Muscle of leg (tissue), 11 donors: ENCODE measurements around the gene ARFGAP3. TPM values are rescaled to one million over a fixed set of nuclear protein-coding genes. Genes with fewer than 3 reads are reported as not detected.
A peak's percentile ranks its signal among the peaks of the same experiment; 100 is the strongest.

ENCODE experiments used
- DNase-seq: peaks from one replicate; pipeline ENCODE4 v3.0.0; 2013
- H3K27ac ChIP-seq: one replicate; pipeline ENCODE4 v1.5.1; 2013; ENCODE audit warnings: mild to moderate bottlenecking, low read length, control low read depth
- H3K27me3 ChIP-seq: one replicate; pipeline ENCODE4 v1.6.1; 2013; ENCODE audit warnings: low read length; ENCODE audit not compliant: control insufficient read depth, insufficient read depth
- H3K36me3 ChIP-seq: one replicate; pipeline ENCODE4 v1.6.1; 2013; ENCODE audit warnings: low read length; ENCODE audit not compliant: control insufficient read depth, insufficient read depth
- H3K4me1 ChIP-seq: one replicate; pipeline ENCODE4 v1.6.1; 2013; ENCODE audit warnings: low read length; ENCODE audit not compliant: control insufficient read depth, insufficient read depth
- H3K4me3 ChIP-seq: one replicate; pipeline ENCODE4 v1.5.1; 2013; ENCODE audit warnings: low read length, control low read depth
- H3K9me3 ChIP-seq: replicated peaks from 2 replicates; pipeline ENCODE4 v1.6.1; 2013; ENCODE audit warnings: low read depth, low read length; ENCODE audit not compliant: control insufficient read depth
- WGBS: methylation state at CpG from one replicate; pipeline ENCODE4 v1.1.5; 2013; ENCODE audit warnings: missing lambda C conversion rate; ENCODE audit not compliant: insufficient coverage; 5-methylcytosine and 5-hydroxymethylcytosine counted together
- polyA plus RNA-seq, 8 donors: library from polyadenylated mRNA; unstranded; fragments of 120-200 nt; gene quantifications; one replicate each; pipeline versions ENCODE4 v1.2.1 to v1.2.3, GENCODE V29; 2013; ENCODE audit warnings: inconsistent platforms in 1 of 8, low replicate concordance in 1 of 8; ENCODE audit not compliant: insufficient read length in 8 of 8, insufficient read depth in 1 of 8
- total RNA-seq: library from RNA; stranded (reverse); fragments of 120-200 nt; gene quantifications from one replicate; pipeline ENCODE4 v1.2.4, GENCODE V29; 2013

The ARFGAP3 gene
- total and polyA plus RNA-seq, 9 donors = 32.2 to 48.3 (median 37.4) TPM

DNA sequence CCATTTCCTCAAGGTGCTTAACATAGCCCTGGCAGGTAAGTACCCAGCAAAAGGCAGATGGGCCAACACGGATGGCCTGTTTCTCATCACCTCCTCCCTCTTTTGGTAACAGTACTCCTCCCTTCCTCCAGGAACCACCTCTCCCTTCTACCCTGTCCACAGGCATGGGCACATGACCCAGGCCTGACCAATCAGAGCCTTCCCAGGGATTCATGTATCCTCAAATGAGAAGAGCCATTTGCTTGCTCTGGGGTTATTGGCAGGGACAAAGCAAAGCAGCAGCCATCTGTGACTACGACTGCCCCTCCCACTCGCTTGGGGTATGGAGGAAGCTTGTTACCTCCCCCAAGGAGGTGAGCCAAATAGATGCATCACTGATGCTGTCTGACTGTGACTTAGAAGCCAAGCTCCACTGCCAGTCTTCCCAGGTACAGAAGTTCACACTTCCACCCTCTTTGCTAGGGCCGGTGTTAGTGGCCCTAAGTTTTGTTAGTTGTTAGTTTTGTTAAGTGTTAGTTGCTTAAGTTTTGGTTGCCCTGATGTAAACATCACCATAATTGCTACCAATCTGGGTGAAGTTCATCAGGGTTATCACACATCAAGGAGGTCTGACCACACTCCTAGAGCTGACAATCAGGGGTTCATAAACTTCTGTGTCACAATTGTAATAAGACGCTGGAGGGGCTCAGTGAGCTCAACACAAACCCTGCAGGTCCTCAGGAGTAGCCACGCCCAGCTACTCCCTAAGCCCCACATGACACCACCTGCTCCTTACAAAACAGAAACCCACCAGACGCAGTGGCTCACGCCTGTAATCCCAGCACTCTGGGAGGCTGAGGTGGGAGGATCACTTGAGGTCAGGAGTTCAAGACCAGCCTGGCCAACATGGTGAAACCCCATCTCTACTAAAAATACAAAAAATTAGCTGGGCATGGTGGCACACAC, 57.3 kb downstream of the ARFGAP3 start:
- Histone ChIP-seq H3K4me3 (no peak overlapping the region), H3K27ac (no peak overlapping the region), H3K27me3 (no peaks in the 10 kb centered on the region), H3K4me1 (peaks cover 8% of the 10 kb centered on the region), H3K36me3 (peaks cover 67% of the 10 kb centered on the region), H3K9me3 (no peaks in the 10 kb centered on the region)
- 58% methylated on average over 2 of the region's 8 CpGs for WGBS
- no peak for DNase-seq

DNA sequence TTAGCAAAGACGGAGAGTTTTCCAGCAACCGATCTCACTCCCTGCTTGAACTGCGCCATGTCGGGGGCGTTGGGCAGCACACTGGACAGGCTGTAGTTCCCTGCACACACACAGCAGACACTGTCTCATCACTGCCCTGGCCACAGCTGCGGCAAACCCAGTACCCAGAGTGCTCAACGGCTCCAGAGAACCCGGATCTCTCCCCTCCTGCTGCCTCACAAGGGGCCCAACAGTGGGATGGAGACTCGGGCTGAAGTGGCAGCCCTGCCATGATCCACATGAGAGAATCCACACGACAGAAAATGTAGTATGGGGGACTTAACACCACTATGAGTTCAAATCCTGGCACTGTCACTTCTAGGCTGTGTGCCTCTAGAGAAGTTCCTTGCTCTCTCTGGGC, 58.0 kb downstream of the ARFGAP3 start:
- Histone ChIP-seq H3K4me3 (no peak overlapping the region), H3K27me3 (no peaks in the 10 kb centered on the region), H3K9me3 (no peaks in the 10 kb centered on the region), H3K4me1 (peaks cover 8% of the 10 kb centered on the region), H3K27ac (no peak overlapping the region), H3K36me3 (peaks cover 67% of the 10 kb centered on the region)
- no peak for DNase-seq
- WGBS = 90% methylated on average over 7 of the region's 10 CpGs

DNA sequence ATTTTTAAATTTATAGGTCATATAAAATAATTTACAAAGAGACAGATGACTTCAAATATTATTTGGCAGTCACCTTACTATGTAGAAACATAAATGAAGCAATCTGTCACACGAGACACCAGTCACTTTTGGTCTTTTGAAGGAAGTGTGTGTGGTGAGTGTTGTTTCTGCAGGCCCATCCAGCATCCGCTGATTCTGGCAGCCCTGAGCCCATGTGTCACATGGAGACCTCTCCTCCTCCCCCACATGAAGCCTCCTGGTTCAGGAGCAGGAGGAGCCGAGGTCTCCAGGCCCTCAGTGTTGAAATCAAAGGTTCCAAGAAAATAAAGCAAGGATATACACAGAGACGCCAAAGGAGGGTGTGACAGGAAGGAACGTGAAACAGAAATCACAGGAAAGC, 60.1 kb downstream of the ARFGAP3 start:
- peaks cover 17% of the 10 kb centered on the region for H3K4me1 ChIP-seq
- peaks cover 57% of the 10 kb centered on the region for H3K36me3 ChIP-seq
- no peaks in the 10 kb centered on the region for H3K27me3 ChIP-seq
- no CpG with 5 or more reads among the region's 5 CpGs for WGBS
- H3K4me3 ChIP-seq = no peak overlapping the region
- no peak for DNase-seq
- no peak overlapping the region for H3K27ac ChIP-seq
- H3K9me3 ChIP-seq = no peaks in the 10 kb centered on the region

DNA sequence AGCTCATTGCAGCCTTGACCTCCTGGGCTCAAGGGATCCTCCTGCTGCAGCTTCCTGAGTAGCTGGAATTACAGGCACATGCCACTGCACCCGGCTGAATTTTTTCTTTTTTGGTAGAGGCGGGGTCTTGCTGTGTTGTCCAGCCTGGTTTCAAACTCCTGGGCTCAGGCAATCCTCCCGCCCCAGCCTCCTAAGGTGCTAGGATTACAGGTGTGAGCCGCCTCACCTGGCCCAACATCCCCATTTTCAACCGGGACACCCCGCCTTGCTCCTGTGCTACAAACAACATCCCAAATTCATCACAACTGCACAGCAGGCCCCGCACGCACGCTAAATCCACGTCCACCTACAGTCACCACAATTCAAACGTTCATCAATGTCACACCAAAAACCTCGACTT, 61.0 kb downstream of the ARFGAP3 start:
- Histone ChIP-seq H3K27ac (no peak overlapping the region), H3K27me3 (no peaks in the 10 kb centered on the region), H3K36me3 (peaks cover 48% of the 10 kb centered on the region), H3K4me1 (peaks cover 26% of the 10 kb centered on the region), H3K9me3 (no peaks in the 10 kb centered on the region), H3K4me3 (no peak overlapping the region)
- no peak for DNase-seq
- 85% methylated on average over 6 of the region's 12 CpGs for WGBS

DNA sequence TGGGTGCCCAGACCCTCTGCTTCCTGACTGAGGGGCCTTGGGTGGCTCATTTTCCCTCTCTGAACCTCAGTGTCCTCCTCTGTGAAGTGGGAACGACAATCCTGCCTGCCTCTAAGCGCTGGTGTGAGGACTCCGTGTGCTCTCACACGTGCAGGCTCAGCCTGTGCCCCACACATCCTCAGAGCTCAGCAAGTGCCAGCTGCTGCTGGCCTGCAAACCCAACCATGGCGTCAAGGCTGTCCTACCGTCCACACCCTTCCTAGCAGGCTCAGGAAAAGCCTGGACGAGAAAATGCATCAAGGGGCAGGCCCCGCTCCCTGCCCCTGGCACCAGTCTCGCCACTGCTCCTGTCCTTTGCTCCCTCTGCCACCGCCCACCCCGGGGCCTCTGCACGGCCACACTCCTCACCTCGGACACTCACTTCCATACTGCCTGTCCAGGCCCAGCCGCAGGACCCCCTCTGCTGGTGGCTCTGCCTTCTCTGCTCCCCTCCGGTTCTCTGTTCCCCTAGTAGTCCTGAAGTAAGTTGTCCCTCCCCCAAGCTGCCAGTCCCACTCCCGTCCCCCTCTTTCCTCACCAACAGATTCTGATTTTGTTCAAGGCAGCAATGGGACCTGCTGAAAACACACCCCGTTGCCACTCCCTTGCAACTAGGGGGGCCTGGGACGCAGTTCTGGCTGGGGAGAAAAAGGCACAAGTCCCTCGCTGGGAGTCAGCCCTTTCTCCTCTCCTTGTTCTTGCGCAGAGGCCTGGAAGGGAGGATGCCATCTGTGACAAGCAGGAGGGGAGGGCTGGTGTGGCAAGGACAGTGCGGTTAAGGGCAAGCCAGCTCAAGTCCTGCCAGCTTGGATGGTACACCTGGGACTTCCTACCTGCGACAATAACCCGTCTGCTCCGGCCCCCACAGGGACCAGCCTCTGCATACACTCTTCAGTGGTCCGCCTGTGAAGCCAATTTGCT, 62.2 kb downstream of the ARFGAP3 start:
- H3K9me3 ChIP-seq = no peaks in the 10 kb centered on the region
- H3K4me3 ChIP-seq = no peak overlapping the region
- peaks cover 38% of the 10 kb centered on the region for H3K36me3 ChIP-seq
- peaks cover 33% of the 10 kb centered on the region for H3K4me1 ChIP-seq
- no peak for DNase-seq
- no peaks in the 10 kb centered on the region for H3K27me3 ChIP-seq
- WGBS = 59% methylated on average over 23 of the region's 25 CpGs
- H3K27ac ChIP-seq = no peak overlapping the region

DNA sequence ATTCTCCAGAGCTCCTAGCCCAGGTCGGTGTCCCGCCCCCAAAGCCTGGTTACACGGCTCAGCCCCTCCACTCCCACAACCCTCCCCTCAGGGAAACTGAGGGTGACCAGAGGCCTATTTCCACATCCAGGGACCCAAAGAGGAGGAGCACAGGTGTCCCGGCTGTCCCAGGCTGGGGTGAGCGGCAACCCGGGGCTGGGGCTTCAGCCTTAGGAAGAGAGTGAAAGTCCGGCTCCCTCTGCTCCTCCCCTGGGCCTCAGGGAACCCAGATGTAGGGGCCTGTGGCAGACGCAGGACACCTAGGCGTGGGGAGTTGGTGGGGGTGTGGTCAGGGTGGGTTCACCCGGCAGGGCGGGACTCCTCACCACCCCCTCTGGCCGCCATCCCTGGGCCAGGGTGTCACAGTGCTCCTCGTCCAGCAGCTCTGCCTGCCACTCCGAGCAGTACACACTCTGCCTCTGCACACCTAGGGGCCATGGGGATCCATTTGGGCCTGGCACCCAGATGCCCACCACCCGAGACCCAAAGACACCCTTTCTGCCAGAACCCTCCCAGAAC, 63.1 kb downstream of the ARFGAP3 start:
- 70% methylated on average over 6 of the region's 15 CpGs for WGBS

DNA sequence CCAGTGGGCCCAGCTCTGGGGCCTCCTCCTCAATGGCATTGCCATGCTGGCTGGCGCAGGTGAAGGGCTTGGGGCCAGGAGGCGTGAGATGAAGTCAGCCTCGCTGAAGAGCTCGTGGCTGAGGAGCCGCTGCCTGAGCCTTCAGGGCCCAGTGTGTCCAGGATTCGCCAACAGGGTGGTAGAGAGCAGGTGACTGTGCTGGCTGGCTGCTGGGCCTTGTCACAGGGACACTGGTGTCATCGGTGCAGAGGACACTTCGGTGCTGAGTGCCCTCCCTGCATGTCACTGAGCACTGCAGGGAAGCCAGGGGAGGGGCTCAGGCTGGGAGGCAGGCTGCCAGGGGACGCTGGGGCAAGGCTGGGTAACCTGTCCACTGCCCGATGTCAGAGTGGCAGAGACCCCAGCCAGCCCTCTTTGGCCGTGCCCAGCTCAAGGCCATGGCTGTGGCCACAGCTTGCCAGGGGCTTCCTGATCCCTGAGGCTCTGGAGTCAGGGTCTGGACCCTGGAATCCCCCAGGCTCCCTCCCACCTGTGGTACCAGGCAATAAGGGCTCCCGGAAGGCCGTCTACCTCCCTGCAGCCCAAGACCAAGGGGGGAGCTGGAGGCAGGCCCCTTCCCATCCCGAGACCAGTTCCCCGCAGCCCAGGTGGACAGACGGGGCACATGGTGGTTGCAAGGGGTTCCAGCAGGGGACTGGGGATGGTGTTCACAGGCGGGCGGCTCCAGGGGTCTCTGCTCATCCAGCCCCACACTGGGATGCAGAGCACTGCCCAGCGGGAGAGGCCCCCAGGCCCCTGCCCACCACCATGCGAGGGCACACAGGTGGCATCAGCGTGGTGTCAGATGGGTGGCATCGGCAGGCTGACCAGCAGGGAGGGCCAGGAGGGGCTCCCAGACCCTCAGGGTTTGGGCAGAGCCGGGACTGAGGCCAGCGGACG, 63.9 kb downstream of the ARFGAP3 start:
- Histone ChIP-seq H3K27me3 (no peaks in the 10 kb centered on the region), H3K27ac (no peak overlapping the region), H3K4me1 (peaks cover 33% of the 10 kb centered on the region), H3K36me3 (peaks cover 25% of the 10 kb centered on the region), H3K9me3 (no peaks in the 10 kb centered on the region), H3K4me3 (no peak overlapping the region)
- DNase-seq = no peak
- 83% methylated on average over 23 of the region's 25 CpGs for WGBS

More for the DNA sequence above, 63.1 kb downstream of the ARFGAP3 start:
- Histone ChIP-seq H3K4me3 (no peak overlapping the region), H3K27me3 (no peaks in the 10 kb centered on the region), H3K9me3 (no peaks in the 10 kb centered on the region), H3K27ac (no peak overlapping the region), H3K4me1 (peaks cover 33% of the 10 kb centered on the region), H3K36me3 (peaks cover 29% of the 10 kb centered on the region)
- no peak for DNase-seq

DNA sequence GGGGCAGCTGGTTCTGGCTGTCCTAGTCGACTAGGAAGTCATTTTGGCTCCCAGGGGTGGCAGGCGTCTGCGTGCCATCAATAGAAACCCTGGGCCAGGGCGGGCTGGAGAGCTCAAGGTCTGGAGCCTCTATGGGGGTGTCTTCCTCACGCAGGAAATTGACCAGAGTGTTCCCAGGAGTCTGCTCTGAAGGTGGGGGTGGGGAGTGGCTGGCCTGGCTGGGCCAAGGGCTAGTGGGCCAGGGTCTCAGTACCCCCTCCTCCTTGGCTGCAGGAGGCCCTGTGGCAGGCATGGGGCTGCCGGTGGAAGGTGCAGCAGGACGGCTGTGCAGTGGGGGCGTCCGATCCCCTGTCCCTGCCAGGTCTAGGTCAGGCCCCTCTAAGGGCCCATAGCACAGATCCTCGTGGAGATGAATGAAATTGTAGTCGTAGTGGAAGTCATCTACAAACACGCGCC, 64.6 kb downstream of the ARFGAP3 start:
- peaks cover 33% of the 10 kb centered on the region for H3K4me1 ChIP-seq
- H3K27me3 ChIP-seq = no peaks in the 10 kb centered on the region
- 55% methylated on average over 11 of the region's 13 CpGs for WGBS

DNA sequence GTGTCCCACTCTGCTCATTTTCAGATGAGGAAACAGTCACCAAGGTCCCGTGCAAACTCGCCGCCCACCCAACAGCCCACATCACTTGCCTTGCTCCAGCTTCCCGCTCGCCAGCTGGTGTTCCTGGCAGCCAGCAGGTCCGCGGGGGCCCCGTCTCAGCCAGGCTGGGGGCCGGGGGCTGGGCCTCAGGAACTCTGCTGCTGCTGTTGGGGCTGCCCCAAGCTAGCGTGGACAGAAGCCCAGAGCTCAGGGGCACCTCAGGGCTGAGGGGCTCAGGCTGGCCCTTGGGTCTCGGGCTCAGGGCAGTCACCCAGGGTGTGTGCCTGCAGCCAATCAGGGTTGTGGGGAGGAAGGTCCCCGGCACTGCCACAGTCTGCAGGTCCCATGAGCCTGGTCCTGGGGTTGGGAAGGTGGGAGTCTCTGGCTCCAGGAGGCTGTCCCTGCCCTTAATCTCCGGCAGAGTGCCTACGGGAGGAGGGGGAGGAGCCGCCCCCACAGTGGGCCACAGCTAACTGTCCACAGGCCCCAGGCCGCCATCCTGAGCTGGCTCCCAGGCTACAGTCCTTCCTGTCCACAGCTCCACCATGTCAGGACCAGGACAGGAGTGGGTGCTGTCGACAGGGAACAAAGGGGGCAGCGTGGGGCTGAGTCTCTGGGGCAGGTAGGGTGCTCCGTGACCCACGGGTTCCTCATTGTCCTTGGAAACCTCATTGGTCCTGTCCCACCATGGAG, 65.2 kb downstream of the ARFGAP3 start:
- 34% methylated on average over 16 of the region's 20 CpGs for WGBS
- Histone ChIP-seq H3K27ac (peak overlapping the region; percentile 74), H3K27me3 (no peaks in the 10 kb centered on the region), H3K4me1 (peaks cover 33% of the 10 kb centered on the region), H3K9me3 (no peaks in the 10 kb centered on the region), H3K36me3 (peaks cover 13% of the 10 kb centered on the region), H3K4me3 (no peak overlapping the region)
- DNase-seq = peak; percentile 62

More for the DNA sequence above, 64.6 kb downstream of the ARFGAP3 start:
- Histone ChIP-seq H3K4me3 (no peak overlapping the region), H3K27ac (no peak overlapping the region), H3K9me3 (no peaks in the 10 kb centered on the region), H3K36me3 (peaks cover 18% of the 10 kb centered on the region)
- no peak for DNase-seq
